Ramos (cell line): Measurements from ENCODE around the gene RPL5.

Source experiments
- in situ Hi-C: fragments of 300-500 bp; cut with MboI; formaldehyde crosslinking; loops from one replicate; pipeline ENCODE4 v1.14.3; 2022; ENCODE audit warnings: low sequenced_read_pairs; ENCODE audit not compliant: unreplicated experiment

The RPL5 gene

DNA sequence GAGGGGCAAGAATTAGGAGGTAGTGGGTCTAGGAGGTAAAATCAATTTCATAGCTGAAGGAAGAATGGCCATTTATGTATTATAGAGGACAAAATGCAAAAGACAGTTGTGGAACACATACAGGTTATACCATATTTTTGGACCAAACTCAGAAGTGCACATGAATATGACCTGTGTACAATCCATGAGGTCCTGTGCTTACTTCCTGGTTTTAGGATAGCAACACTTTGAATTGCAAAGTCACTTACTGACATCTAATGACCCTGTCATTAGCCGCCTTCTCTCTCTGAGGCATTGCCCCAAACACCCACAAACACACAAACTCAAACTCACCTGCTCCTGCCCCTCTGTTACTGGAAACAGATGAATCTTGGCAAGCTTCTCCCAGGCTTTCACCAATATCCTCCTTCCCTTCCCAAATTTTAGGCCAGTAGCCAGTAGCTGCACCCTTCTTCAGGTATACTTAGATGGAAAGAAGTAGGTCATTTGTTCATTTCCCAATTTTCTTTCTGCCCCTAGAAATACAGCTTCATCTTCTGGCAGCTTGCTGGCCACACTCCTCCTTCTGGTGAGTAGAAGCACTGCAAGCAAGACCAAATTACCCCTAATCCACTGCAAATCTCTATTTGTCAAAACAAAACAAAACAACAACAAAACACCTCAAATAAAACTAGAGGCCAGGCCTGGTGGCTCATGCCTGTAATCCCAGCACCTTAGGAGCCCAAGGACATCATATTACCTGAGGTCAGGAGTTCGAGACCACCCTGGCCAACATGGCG, 13.7 kb upstream of the RPL5 start:
- in situ Hi-C loops = loop anchor here (10.0 kb wide), 1 partner anchor 73 kb away; no protein-coding TSS in a partner anchor

DNA sequence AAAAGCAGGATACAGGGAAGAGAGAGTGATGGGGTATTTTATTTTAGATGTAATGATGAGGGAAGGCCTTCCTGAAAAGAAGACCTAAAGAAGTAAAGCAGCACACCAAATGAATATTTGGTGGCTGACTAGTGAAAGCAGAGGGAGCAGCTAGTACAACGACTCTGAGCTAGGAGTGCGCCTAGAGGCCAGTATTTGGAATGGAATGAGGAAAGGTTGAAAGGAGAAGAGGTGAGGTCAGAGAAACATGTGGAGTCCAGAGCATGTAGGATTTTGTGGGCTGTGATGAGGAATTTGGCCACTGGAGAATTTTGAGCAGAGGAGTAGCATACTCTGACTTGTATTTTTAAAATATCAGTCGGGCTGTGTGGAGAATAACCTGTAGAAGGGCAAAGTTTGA, 11.8 kb upstream of the RPL5 start:
- in situ Hi-C loops = no loop called here

DNA sequence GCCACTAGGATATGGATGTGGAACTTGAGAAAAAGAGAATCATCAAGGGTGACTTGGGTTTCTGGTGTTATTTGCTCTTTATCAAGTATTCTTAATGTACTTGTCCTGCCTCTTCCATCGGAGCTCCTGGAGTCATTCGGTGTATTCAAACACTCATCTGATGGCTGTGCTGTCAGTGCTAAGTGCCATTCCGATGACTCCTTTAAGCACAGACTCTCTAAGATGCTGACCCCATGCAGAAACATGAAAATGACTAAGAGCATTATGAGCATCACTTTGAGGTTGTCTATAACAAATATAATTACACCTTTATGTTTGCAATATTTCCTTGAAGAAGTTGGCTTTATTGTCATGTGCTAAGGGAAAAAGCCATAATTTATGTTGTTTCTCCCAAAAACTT, 11.3 kb upstream of the RPL5 start:
- in situ Hi-C loops = no loop called here

DNA sequence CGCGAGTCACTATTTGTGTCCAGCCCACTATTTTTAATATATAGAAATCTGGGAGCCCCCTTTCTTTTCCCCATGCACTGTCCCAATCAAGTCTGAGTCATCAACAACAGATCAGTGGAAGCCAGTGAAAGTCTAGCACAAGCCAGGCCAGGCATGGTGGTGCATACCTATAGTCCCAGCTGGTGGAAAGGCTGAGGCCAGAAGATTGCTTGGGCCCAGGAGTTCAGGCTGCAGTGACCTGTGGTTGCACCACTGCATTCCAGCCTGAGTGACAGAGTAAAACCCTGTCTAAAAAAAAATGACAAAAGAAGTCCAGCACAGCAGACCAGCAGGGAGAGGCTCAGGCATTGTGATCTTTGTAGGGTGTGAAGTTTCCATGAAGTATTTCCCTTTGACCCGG, 9.0 kb upstream of the RPL5 start:
- in situ Hi-C loops = no loop called here

DNA sequence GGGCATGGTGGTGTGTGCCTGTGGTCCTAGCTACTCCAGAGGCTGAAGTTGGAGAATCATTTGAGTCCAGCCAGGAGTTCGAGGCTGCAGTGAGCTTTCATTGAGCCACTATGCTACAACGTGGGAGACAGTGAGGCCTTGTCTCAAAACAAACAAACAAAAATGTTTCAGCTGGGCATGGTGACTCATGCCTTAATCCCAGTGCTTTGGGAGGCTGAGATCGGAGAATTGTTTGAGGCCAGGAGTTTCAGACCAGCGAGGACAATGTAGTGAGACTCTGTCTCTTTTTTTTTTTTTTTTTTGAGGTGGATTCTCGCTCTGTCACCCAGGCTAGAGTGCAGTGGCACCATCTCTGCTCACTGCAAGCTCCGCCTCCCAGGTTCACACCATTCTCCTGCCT, 5.0 kb upstream of the RPL5 start:
- in situ Hi-C loops = no loop called here

DNA sequence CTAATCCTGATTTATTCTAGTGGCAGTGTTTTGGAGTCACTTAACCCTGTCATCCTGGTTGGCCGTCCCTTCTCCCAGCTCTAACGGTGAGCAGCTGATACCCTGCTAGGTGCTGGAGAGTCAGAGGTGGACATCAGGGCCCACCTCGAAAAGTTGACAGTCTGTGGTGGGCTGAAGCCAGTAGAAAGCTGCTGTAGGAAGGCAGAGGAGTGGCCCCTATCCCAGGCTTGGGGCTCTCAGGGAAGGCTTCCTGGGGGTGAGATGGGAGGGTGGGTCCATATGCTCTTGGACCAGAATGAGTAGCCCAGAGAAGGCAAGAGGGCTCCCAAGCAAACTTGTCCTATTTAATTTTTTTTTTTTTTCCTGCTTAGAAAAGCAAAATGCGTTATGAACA, 475 bp upstream of the RPL5 start:
- in situ Hi-C loops = no loop called here

DNA sequence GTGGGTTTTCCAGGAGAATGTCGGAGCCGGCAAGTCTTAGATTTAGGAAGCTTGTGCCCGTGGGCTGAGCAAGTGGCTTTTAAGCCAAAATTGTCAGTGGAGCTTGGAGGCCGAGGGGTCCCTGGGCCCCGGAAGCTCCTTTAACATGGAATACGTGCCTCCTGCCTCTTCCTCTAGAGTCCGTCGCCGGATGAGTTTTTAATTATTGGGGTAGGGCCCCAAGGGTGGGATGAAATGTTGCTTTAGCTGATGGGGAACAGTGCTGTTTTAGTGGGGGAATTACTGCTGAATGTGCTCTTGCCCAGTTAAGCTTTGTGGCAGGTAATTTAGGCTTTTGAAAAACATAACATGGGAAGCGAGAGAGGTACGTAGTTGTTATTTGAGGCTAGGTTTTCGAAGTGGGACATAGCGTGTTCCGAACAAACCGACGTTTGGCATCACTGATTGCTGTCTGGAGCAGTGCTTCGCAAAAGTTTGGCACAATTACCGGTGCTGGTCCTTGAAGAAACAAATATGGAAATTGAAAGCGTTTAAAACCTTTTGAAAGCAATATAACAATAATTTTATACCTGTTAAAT, 786 bp downstream of the RPL5 start:
- in situ Hi-C loops = no loop called here

DNA sequence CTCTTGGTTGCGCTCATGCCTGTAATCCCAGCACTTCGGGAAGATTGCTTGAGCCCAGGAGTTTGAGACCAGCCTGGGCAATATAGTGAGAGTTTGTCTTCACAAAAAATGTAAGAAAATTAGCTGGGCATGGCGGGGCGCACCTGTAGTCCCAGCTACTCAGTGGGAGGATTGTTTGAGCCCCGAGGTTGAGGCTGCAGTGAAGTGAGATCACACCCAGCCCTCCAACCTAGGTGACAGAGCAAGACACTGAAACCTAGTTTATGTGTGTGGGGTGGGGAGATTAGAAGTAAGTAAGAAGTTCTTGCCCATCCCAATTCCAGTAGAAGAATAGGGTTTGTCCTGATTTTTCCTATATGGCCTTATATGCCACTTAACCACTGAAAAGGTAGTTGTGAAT, 2.0 kb downstream of the RPL5 start:
- in situ Hi-C loops = no loop called here

DNA sequence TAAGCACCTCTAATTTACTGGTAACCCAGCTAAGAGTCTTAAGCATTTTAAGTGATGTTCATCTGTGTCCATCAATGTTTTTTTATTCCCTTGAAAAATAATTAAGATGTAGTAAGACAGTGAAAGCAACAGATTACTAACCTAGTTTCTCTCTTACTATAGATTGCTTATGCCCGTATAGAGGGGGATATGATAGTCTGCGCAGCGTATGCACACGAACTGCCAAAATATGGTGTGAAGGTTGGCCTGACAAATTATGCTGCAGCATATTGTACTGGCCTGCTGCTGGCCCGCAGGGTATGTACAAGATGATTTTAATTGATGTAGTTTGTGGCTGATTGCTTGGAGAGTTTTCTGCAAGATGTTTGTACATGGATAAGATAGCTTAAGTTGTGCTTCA, 2.8 kb downstream of the RPL5 start:
- in situ Hi-C loops = no loop called here

DNA sequence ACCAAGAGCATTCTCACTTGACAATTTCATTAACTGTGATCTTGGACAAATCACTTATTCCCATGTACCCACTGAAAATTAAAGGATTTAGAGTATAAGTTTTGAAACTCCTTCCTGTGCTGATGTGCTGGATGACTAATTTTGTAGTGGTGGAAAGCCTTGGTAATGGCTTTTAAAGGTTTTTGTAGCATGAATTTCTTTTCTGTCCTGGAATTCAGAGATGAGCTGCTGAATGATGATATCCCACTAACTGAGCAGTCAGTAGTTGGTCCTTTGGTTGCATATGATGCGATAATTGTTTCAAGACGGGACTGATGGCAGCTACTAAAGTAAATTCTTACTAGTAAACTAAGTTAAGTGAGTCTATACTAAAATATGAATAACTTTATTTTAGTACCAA, 5.2 kb downstream of the RPL5 start:
- in situ Hi-C loops = no loop called here

DNA sequence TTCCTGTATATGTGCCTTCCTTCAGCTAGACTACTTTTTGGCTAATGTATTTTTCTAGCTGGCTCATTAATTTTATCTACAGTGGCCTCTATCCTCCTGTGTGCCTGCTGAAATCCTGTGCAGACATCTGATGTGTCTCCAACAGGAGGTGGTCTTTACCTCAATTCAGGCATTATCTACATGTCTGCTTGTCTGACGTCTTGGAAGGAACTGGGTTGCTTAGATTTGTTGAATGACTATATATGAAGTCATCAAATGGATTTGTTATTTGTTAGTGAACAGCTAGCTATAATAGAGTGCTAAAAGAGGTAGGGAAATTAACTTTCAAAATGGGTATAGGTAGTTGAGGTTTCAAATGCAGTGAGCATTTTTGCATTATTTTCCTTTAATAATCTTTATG, 6.7 kb downstream of the RPL5 start:
- in situ Hi-C loops = no loop called here

DNA sequence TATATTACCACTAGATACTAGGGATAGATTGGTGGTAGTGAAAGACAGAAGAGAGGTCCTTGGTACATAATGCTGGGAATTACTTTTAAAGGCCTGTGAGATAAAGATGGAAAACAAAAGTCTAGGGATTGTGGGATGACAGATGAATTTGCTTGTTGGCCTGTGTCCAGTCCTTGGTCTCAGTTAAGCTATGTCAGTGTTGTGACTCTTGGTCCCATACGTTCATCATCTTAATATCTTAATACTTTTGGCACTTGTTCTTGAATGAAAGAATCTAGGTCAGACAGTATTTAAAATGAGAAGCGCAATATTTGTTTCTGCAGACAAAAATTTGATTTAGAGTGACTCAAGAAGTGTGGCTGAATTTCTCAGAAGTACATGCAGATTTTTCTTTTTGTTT, 7.6 kb downstream of the RPL5 start:
- in situ Hi-C loops = no loop called here

DNA sequence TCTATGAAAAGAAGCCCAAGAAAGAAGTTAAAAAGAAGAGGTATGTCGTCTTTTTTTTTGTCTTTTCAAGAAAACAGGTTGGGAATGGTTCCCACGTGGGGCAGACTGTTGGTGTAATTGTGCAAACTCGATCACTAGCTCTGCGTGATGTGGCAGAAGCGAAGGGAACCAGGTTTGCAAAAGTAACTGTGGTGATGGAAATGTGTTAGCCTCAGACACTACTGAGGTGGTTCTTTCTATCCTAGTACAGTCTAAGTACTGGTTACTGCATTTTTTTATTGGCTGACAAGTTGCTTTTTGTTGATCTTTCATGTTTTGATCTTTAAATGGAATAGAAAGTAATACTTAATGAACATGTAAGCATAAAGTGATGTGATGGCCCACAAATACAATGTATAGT, 8.8 kb downstream of the RPL5 start:
- in situ Hi-C loops = no loop called here

DNA sequence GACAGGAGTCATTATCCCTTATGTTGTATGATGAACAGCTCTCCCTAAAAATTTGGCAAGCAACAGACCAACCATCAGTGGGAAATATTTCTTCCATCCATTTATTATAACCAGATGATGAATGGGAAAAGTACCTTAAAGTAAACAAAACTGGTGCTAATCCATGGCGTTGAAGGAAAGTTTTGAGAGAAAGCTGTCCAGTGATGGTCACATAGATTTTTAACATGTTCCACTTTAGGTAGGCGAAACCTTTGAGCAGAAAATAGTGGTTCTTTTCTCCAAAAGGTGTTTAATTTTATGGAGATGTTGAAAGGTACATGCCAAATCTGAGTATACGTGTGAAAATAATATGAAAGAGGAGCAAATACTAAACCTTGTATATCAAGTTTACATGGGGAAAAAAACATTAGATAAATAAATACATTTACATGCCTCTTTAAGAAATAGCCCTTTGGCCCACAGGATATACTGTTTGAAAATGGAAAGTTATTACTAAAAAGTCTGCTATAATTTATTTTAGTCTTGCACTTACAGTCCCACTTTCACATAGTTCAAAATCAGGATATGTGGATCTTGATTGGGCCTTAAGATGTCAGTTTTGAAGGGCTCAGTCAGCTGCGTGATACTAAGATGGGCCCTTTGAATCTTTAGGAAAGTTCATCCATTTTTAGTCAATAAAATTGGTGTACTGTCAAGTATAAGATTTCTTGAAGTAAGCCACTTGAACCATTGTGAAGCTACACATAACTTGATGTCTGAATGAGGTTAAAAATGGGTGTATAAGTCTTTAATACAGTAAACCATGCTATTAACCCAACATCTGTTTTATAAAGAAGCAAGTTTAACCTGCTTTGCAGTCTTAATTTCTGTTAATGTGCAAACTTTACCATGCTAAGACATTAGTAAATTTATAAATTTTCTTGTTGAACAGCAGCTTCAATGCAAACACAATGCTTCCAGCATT, 10.5 kb downstream of the RPL5 start:
- in situ Hi-C loops = no loop called here

DNA sequence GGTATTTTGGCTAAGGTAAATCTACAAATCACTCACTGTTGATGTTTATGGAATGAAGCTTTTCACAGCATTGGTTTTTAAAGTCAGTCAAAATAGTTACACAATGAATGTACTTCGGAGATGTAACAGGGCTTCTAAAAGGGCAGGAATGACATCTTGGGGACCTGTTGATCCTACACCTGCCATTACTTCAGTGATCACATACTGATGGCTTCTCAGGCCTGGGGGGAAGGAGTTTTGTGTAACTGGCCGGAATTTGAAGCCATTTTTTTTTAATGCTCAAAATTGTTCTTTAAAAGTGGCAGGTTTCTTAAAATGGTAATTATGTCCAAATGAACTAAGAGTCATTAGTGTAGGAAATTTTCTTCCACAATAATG, 11.2 kb downstream of the RPL5 start:
- in situ Hi-C loops = no loop called here

DNA sequence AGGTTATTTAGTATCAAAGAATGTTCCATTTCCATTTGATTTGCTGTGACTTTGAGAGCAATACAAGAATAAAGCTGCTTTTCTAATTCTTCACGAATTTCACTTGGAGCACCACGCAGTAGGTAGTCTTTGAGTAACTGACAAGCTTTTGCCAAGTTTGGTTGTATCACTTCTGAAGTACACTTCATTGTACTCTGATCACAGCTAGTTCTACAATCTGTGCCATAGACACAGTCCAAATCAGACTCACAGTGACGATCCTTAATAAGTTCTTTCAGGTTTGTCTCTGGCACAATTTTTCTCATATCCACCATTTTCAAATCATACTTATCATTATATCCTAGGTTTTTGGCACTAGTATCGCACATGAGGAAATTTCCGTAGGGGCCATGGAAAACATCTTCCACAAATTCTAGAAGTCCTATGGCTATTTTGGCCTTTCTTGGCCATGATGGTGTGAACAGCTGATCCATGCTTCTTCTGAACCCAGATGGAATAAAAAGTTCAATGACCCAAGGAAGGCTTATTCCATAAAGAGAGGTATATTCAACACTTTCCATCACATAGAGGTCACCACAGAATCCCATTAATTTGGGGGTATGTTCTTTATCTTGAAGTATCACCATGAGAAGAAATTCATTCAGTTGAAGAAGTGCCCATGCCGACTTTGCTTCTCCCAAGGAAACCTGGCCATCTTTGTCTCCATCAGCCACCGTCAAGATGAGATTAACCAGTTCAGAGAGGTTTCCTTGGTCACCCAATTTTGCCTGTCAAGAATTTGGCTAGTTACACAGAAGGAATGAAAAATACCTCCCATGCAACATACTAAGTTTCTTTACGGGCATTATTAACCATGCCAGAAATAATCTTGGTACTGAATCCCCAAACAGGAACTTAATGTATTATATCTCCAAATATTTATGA, 11.9 kb downstream of the RPL5 start:
- in situ Hi-C loops = no loop called here

DNA sequence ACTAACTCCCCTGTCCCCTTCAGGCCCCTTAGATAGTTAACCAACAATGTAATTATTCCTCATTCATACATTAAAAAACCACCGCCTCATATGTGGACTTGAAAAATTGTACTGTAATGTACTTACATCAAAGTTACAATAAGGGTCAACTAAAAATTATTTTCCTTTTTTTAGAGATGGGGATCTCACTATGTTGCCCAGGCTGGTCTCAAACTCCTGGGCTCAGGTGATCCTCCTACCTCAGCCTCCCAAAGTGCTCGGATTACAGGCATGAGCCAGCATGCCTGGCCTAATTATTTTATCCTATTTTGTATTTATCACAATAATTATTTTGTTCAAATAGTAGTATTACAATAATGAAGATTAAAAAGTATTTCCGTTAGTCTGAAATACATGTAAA, 12.6 kb downstream of the RPL5 start:
- in situ Hi-C loops = no loop called here

DNA sequence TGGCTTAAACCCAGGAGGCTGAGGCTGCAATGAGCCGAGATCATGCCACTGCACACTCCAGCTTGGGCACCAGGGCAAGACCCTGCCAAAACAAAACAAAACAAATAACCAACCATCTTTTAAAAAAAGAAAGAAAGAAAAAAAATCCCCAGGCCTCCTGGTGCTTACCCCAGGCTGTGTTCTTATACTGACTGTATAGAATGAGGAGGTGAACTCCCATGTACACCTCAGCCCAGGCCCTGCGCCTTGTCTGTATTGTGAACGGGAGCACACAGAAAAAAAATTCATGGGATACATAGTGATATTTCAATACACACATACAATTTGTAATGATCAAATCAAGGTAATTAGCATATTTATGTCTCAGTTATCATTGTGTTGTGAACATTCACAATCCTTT, 14.1 kb downstream of the RPL5 start:
- in situ Hi-C loops = no loop called here

DNA sequence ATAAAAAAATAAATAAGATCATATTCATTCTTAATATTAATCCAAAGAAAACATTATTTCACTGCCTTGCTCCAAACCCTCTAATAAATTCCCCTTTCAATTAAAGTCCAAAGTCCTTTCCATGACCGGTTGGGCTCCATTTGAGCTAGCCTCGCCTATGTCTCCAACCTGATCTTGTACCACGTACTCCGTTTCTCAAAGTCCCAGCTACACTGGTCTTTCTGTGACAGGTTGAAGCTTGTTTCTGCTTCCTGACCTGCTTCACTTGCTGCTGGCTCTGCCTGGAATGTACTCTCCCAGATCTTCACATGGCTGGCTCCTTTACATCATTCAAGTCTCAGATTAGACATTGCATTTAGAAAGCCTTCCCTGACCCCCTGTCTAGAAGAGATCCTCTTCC, 16.4 kb downstream of the RPL5 start:
- in situ Hi-C loops = no loop called here

DNA sequence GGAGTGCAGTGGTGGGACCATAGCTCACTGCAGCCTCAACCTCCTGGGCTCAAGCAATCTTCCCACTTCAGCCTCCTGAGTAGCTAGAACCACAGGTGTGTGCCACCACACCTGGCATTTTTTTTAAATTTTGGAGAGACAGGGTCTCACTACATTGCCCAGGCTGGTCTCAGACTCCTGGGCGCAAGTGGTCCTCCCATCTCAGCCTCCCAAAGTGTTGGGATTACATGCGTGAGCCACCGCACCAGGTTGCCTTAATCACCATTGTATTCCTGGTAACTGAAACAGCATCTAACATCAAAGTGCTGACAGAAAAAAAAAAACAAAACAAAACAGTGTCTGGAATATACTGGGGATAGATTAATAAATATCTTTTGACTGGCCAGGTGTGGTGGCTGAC, 18.2 kb downstream of the RPL5 start:
- in situ Hi-C loops = no loop called here
